GM12872 (cell line): ENCODE results near the gene MECR.

ENCODE experiments used
- CTCF ChIP-seq: IDR thresholded peaks from 3 replicates; pipeline ENCODE4 v1.5.1; 2011; ENCODE audit warnings: low read depth, mild to moderate bottlenecking, low read length, moderate library complexity; ENCODE audit not compliant: insufficient read depth

The MECR gene

GRCh38 chr1:29245876-29246275 is 15.1 kb upstream of the MECR start:
- peak; percentile 58; the same call in 2 of the 3 replicates for TF ChIP-seq CTCF

GRCh38 chr1:29245261-29245660 is 14.5 kb upstream of the MECR start:
- no peak for TF ChIP-seq CTCF

- no peak for TF ChIP-seq CTCF
Observed at GRCh38 chr1:29243871-29244200, 13.1 kb upstream of the MECR start.

- TF ChIP-seq CTCF = no peak
Observed at GRCh38 chr1:29243023-29243870, 12.5 kb upstream of the MECR start.

- TF ChIP-seq CTCF = no peak
Observed at GRCh38 chr1:29240986-29241385, 10.3 kb upstream of the MECR start.

- TF ChIP-seq CTCF = no peak
Observed at GRCh38 chr1:29240400-29240837, 9.7 kb upstream of the MECR start.

GRCh38 chr1:29239142-29239541 is 8.4 kb upstream of the MECR start:
- no peak for TF ChIP-seq CTCF
